ENCODE measurements around the gene HCN4.
A peak's percentile ranks its signal among the peaks of the same experiment; 100 is the strongest.

HCN4 gene

DNA sequence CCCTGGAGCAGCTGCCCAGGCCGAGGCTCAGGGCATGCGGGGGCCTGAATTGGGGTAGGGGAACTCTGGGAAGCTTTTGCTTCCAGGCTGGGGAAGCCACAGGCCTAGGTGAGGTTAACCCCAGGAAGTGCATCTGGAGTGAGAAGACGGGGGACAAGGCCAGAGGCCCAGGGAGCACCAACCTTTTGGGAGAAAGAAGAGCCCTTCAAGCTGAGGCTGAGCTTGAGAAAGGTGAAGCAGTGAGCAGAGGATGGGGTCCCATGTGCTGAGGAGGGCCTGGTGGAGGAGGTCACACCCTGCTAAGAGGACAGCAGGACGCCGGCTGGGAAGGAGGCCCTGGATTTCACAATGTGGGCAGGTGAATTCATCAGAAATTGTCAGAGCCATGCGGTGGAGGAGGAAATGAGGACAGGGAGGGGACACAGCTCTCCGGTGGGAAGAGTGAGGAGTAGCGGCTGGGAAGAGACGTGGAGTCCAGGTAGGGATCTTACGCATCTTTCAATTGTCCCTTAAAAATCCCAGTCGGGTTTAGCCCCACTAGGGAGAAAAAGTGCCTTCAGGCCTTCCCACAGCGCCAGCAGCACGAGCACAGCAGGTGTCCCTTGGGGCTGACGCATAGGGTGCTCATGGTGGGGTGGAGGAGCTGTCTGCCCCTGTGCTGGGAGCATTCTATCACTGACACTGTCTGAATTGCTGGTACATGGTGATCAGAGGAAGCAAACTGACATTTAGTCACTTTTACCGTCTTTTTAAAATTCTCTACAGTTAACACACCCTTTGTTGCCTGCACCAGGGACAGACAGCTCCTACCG, 50.9 kb downstream of the HCN4 start:
- no peak overlapping the region for H3K27ac ChIP-seq (replicated peaks; ENCODE audit: low read length)

DNA sequence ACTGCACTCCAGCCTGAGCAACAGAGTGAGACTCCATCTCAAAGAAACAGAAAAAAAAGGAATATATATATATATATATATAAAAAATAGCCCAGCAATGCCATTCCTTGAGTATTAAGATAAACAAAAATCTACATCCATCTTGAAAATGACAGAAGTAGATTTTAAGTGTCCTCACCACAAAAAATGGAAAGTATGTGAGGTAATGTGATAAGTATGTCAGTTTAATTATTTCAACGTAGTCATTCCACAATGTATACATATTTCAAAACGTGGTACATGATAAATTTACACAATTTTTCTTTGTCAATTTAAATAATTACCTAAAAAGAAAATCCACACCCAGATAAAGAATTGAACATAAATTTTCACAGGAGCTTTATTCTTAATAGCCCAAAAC, 54.9 kb downstream of the HCN4 start:
- no peak overlapping the region for H2AFZ ChIP-seq (ENCODE audit: low read length)
- H3K4ac ChIP-seq (ENCODE audit: low read length) = no peak overlapping the region
- H4K91ac ChIP-seq (ENCODE audit: low read depth, low read length, poor library complexity) = no peak overlapping the region
- no peak overlapping the region for H3K14ac ChIP-seq (ENCODE audit: low read length)
- peaks cover 4 to 9% of the 10 kb centered on the region in 2 donors for H3K4me1 ChIP-seq (ENCODE audit: control insufficient read depth in 2 of 2, insufficient read depth in 1 of 2, low read depth in 1 of 2, low read length in 2 of 2)
- H2BK5ac ChIP-seq (ENCODE audit: low read length) = no peak overlapping the region
- H2BK12ac ChIP-seq (ENCODE audit: low read length) = no peak overlapping the region
- no peak overlapping the region for H3K4me3 ChIP-seq (ENCODE audit: low read length in 2 of 2)
- no CpG with 5 or more reads among the region's 2 CpGs for WGBS, 2 donors (ENCODE audit: extremely low coverage in 2 of 2, insufficient read length in 2 of 2, insufficient replicate concordance in 1 of 2)
- H3K27ac ChIP-seq (replicated peaks; ENCODE audit: low read length) = no peak overlapping the region
- no peak for DNase-seq (ENCODE audit: low spot score)
- H4K8ac ChIP-seq (ENCODE audit: low read depth, low read length) = no peak overlapping the region
- H3K4me2 ChIP-seq (ENCODE audit: insufficient read depth, low read length, poor library complexity, severe bottlenecking) = no peak overlapping the region
- no peaks in the 10 kb centered on the region for H3K79me1 ChIP-seq (ENCODE audit: low read depth, low read length)
- H2AK5ac ChIP-seq (ENCODE audit: low read depth, low read length) = no peak overlapping the region
- no peak overlapping the region for H3K9ac ChIP-seq (ENCODE audit: low read depth, low read length, poor library complexity)
- H2BK120ac ChIP-seq (ENCODE audit: low read depth, low read length) = no peak overlapping the region
- H3K9me3 ChIP-seq (replicated peaks in 1 of 2; ENCODE audit: control insufficient read depth in 2 of 2, insufficient read depth in 1 of 2, low read depth in 1 of 2, low read length in 2 of 2) = peaks cover 0 to 5% of the 10 kb centered on the region in 2 donors
- H3K18ac ChIP-seq (ENCODE audit: low read length) = no peak overlapping the region
- no peaks in the 10 kb centered on the region for H3K36me3 ChIP-seq (replicated peaks in 1 of 2; ENCODE audit: control insufficient read depth in 2 of 2, insufficient read depth in 2 of 2, low read length in 2 of 2)
- no peaks in the 10 kb centered on the region for H3K27me3 ChIP-seq (ENCODE audit: control insufficient read depth in 3 of 3, insufficient read depth in 3 of 3, low read depth in 1 of 3, low read length in 3 of 3)
- H3K23ac ChIP-seq (ENCODE audit: low read depth, low read length, poor library complexity) = no peak overlapping the region
- no peak overlapping the region for H2BK15ac ChIP-seq (ENCODE audit: low read length)

More for the DNA sequence above, 50.9 kb downstream of the HCN4 start:
- Histone ChIP-seq H2AK5ac (ENCODE audit: low read depth, low read length) (peak overlapping the region; percentile 36), H3K79me1 (ENCODE audit: low read depth, low read length) (no peaks in the 10 kb centered on the region), H3K4ac (ENCODE audit: low read length) (no peak overlapping the region), H3K14ac (ENCODE audit: low read length) (no peak overlapping the region), H3K4me2 (ENCODE audit: insufficient read depth, low read length, poor library complexity, severe bottlenecking) (no peak overlapping the region), H4K8ac (ENCODE audit: low read depth, low read length) (peak overlapping the region; percentile 95), H3K9me3 (replicated peaks in 1 of 2; ENCODE audit: control insufficient read depth in 2 of 2, insufficient read depth in 1 of 2, low read depth in 1 of 2, low read length in 2 of 2) (no peaks in the 10 kb centered on the region), H3K4me1 (ENCODE audit: control insufficient read depth in 2 of 2, insufficient read depth in 1 of 2, low read depth in 1 of 2, low read length in 2 of 2) (peaks cover 4 to 9% of the 10 kb centered on the region in 2 donors), H2BK120ac (ENCODE audit: low read depth, low read length) (no peak overlapping the region), H3K9ac (ENCODE audit: low read depth, low read length, poor library complexity) (no peak overlapping the region), H3K23ac (ENCODE audit: low read depth, low read length, poor library complexity) (peak overlapping the region; percentile 43), H2BK15ac (ENCODE audit: low read length) (no peak overlapping the region), H2AFZ (ENCODE audit: low read length) (peak overlapping the region; percentile 1), H2BK12ac (ENCODE audit: low read length) (no peak overlapping the region), H3K4me3 (ENCODE audit: low read length in 2 of 2) (no peak overlapping the region), H4K91ac (ENCODE audit: low read depth, low read length, poor library complexity) (peak overlapping the region; percentile 85), H2BK5ac (ENCODE audit: low read length) (no peak overlapping the region), H3K27me3 (ENCODE audit: control insufficient read depth in 3 of 3, insufficient read depth in 3 of 3, low read depth in 1 of 3, low read length in 3 of 3) (no peaks in the 10 kb centered on the region), H3K36me3 (replicated peaks in 1 of 2; ENCODE audit: control insufficient read depth in 2 of 2, insufficient read depth in 2 of 2, low read length in 2 of 2) (no peaks in the 10 kb centered on the region), H3K18ac (ENCODE audit: low read length) (peak overlapping the region; percentile 42)
- WGBS, 2 donors (ENCODE audit: extremely low coverage in 2 of 2, insufficient read length in 2 of 2, insufficient replicate concordance in 1 of 2) = no CpG with 5 or more reads among the region's 16 CpGs
- DNase-seq (ENCODE audit: low spot score) = no peak

DNA sequence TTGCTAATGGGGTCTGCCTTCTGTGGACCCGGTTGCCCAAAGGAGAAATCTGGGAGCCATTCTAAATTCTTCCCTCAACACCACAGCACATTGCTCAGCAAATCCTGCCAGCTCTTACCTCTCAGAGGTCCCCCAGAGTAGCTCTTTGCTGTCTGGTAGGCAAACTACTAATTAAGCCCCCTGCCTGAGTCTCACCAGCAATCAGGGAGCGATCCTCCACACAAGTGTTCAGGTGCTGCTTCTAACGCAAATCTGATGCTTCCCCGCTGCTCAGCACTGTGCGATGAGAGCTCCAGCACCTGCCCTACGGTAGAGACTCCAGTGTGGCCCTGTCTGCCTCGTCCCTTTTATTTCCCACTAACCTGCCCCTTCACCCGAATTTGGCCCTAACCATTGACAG, 60.5 kb downstream of the HCN4 start:
- Histone ChIP-seq H4K8ac (ENCODE audit: low read depth, low read length) (no peak overlapping the region), H2BK120ac (ENCODE audit: low read depth, low read length) (no peak overlapping the region), H2AFZ (ENCODE audit: low read length) (no peak overlapping the region), H2BK15ac (ENCODE audit: low read length) (no peak overlapping the region), H3K14ac (ENCODE audit: low read length) (no peak overlapping the region), H2BK5ac (ENCODE audit: low read length) (no peak overlapping the region), H3K36me3 (replicated peaks in 1 of 2; ENCODE audit: control insufficient read depth in 2 of 2, insufficient read depth in 2 of 2, low read length in 2 of 2) (peaks cover 8 to 36% of the 10 kb centered on the region in 2 donors), H3K79me1 (ENCODE audit: low read depth, low read length) (peaks cover 2% of the 10 kb centered on the region), H3K27ac (replicated peaks; ENCODE audit: low read length) (no peak overlapping the region), H3K18ac (ENCODE audit: low read length) (no peak overlapping the region), H3K4me1 (ENCODE audit: control insufficient read depth in 2 of 2, insufficient read depth in 1 of 2, low read depth in 1 of 2, low read length in 2 of 2) (peaks cover 0 to 4% of the 10 kb centered on the region in 2 donors), H2BK12ac (ENCODE audit: low read length) (no peak overlapping the region), H3K9me3 (replicated peaks in 1 of 2; ENCODE audit: control insufficient read depth in 2 of 2, insufficient read depth in 1 of 2, low read depth in 1 of 2, low read length in 2 of 2) (peaks cover 0 to 5% of the 10 kb centered on the region in 2 donors), H4K91ac (ENCODE audit: low read depth, low read length, poor library complexity) (no peak overlapping the region), H3K4me3 (ENCODE audit: low read length in 2 of 2) (no peak overlapping the region), H3K23ac (ENCODE audit: low read depth, low read length, poor library complexity) (no peak overlapping the region), H3K9ac (ENCODE audit: low read depth, low read length, poor library complexity) (no peak overlapping the region), H3K27me3 (ENCODE audit: control insufficient read depth in 3 of 3, insufficient read depth in 3 of 3, low read depth in 1 of 3, low read length in 3 of 3) (no peaks in the 10 kb centered on the region), H3K4ac (ENCODE audit: low read length) (no peak overlapping the region), H2AK5ac (ENCODE audit: low read depth, low read length) (no peak overlapping the region), H3K4me2 (ENCODE audit: insufficient read depth, low read length, poor library complexity, severe bottlenecking) (no peak overlapping the region)
- no peak for DNase-seq (ENCODE audit: low spot score)
- no CpG with 5 or more reads among the region's 8 CpGs for WGBS, 2 donors (ENCODE audit: extremely low coverage in 2 of 2, insufficient read length in 2 of 2, insufficient replicate concordance in 1 of 2)

DNA sequence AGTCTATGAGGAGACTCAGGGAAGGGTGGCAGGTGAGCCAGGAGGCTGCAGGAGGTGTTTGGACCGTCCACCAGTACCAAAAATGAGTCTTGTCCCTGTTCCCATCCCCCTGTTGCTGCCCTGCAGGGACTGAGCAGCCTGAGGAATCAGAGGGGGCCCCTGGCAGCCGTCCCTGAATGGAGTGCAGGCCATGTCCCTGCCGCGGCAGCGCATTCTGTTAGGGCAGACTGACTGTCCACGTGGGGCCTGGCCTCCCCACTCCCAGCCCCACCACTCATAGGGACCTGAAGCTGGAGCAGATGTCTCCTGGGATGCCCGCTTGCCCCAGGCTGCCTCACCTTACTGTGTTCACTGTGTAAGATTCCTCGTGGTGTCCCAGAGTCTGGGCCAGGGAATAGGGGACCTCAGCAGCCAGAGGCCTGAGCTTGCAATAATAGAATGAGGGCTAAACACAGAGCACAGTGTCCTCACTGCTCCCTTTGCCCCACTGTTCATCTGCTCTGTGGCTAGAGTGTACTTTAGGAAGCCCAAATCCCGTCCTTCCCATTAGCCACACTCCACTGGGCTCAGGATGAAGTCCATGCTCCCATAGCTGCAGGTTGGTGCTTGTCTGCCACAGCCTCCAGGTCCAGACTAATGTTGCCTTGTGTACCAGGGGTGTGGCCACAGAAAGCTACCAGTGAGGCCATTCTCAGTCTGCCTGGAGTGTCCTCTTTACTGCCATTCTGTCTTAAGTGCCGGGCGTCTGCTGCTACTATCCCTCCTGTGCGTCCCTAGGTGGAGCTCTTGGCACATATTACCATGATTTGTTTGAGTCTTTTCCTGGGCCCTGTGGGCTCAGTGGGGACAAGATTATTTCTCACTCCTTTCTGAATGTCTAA, 63.2 kb downstream of the HCN4 start:
- peak overlapping the region; percentile 11 for H3K23ac ChIP-seq (ENCODE audit: low read depth, low read length, poor library complexity)
- peaks cover 2% of the 10 kb centered on the region for H3K79me1 ChIP-seq (ENCODE audit: low read depth, low read length)
- H3K36me3 ChIP-seq (replicated peaks in 1 of 2; ENCODE audit: control insufficient read depth in 2 of 2, insufficient read depth in 2 of 2, low read length in 2 of 2) = peaks cover 28 to 62% of the 10 kb centered on the region in 2 donors
- H2BK5ac ChIP-seq (ENCODE audit: low read length) = no peak overlapping the region
- H3K4me2 ChIP-seq (ENCODE audit: insufficient read depth, low read length, poor library complexity, severe bottlenecking) = no peak overlapping the region
- no peak overlapping the region for H4K8ac ChIP-seq (ENCODE audit: low read depth, low read length)
- H2BK120ac ChIP-seq (ENCODE audit: low read depth, low read length) = peak overlapping the region; percentile 47
- no peak overlapping the region for H4K91ac ChIP-seq (ENCODE audit: low read depth, low read length, poor library complexity)
- H2BK12ac ChIP-seq (ENCODE audit: low read length) = no peak overlapping the region
- H3K4me1 ChIP-seq (ENCODE audit: control insufficient read depth in 2 of 2, insufficient read depth in 1 of 2, low read depth in 1 of 2, low read length in 2 of 2) = peaks cover 0 to 4% of the 10 kb centered on the region in 2 donors
- H2AFZ ChIP-seq (ENCODE audit: low read length) = no peak overlapping the region
- WGBS, 2 donors (ENCODE audit: extremely low coverage in 2 of 2, insufficient read length in 2 of 2, insufficient replicate concordance in 1 of 2) = no CpG with 5 or more reads among the region's 12 CpGs
- no peak overlapping the region for H3K18ac ChIP-seq (ENCODE audit: low read length)
- H3K9ac ChIP-seq (ENCODE audit: low read depth, low read length, poor library complexity) = peak overlapping the region; percentile 61
- DNase-seq (ENCODE audit: low spot score) = peak; percentile 63
- no peaks in the 10 kb centered on the region for H3K9me3 ChIP-seq (replicated peaks in 1 of 2; ENCODE audit: control insufficient read depth in 2 of 2, insufficient read depth in 1 of 2, low read depth in 1 of 2, low read length in 2 of 2)
- H3K4me3 ChIP-seq (ENCODE audit: low read length in 2 of 2) = peak overlapping the region in 1 of 2 donors; percentile 35
- H3K27me3 ChIP-seq (ENCODE audit: control insufficient read depth in 3 of 3, insufficient read depth in 3 of 3, low read depth in 1 of 3, low read length in 3 of 3) = no peaks in the 10 kb centered on the region
- H3K14ac ChIP-seq (ENCODE audit: low read length) = no peak overlapping the region
- H2BK15ac ChIP-seq (ENCODE audit: low read length) = no peak overlapping the region
- no peak overlapping the region for H3K27ac ChIP-seq (replicated peaks; ENCODE audit: low read length)
- H3K4ac ChIP-seq (ENCODE audit: low read length) = no peak overlapping the region
- H2AK5ac ChIP-seq (ENCODE audit: low read depth, low read length) = no peak overlapping the region
